Uterus (tissue), 4 donors: ENCODE results near the gene SERPINE3. TPM values are rescaled to one million over a fixed set of nuclear protein-coding genes. Genes with fewer than 3 reads are reported as not detected.

Source experiments
- DNase-seq, 2 donors: peaks; one replicate each; pipeline ENCODE4 v3.0.0-alpha.2; 2019 to 2020
- H3K27ac ChIP-seq, 2 donors: fragments of 200-600 bp; sonication (generic); 1 replicate in 1 of 2; 2 replicates in 1 of 2; pipeline ENCODE4 v1.5.1; 2016 to 2018
- H3K27me3 ChIP-seq, 2 donors: fragments of 200-600 bp; sonication (generic); one replicate each; pipeline ENCODE4 v1.5.1; 2018 to 2019; ENCODE audit warnings: control low read depth in 1 of 2
- H3K36me3 ChIP-seq, 2 donors: fragments of 200-600 bp; sonication (generic); one replicate each; pipeline ENCODE4 v1.5.1; 2019; ENCODE audit warnings: control low read depth in 1 of 2
- H3K4me1 ChIP-seq, 2 donors: fragments of 200-600 bp; sonication (generic); one replicate each; pipeline ENCODE4 v1.5.1; 2018 to 2019; ENCODE audit warnings: control low read depth in 1 of 2
- H3K4me3 ChIP-seq, 2 donors: fragments of 200-600 bp; sonication (generic); 1 replicate in 1 of 2; 2 replicates in 1 of 2; pipeline ENCODE4 v1.5.1; 2018 to 2019; ENCODE audit warnings: mild to moderate bottlenecking in 1 of 2
- H3K9me3 ChIP-seq, 2 donors: fragments of 200-600 bp; sonication (generic); one replicate each; pipeline ENCODE4 v1.5.1; 2019; ENCODE audit warnings: control low read depth in 1 of 2
- CTCF ChIP-seq, 4 experiments: fragments of 200-600 bp in 2 of 4; fragments of 450-650 bp in 2 of 4; sonication (generic) in 2 of 4; IDR thresholded peaks; one replicate each; pipeline ENCODE4 v1.5.1; 2016 to 2019; ENCODE audit warnings: antibody characterized with exemption in 4 of 4, mild to moderate bottlenecking in 2 of 4, moderate library complexity in 1 of 4
- POLR2A ChIP-seq, 2 donors: fragments of 450-650 bp; IDR thresholded peaks; one replicate each; pipeline ENCODE4 v1.6.1; 2016; ENCODE audit warnings: antibody characterized with exemption in 2 of 2, mild to moderate bottlenecking in 1 of 2, moderate library complexity in 1 of 2
- intact Hi-C: fragments of 100-400 bp; cut with DNase I; formaldehyde crosslinking; loops from one replicate; pipeline ENCODE4 v1.15.1; 2023; ENCODE audit warnings: low total_unique reads
- total RNA-seq, 4 donors: library from RNA; depleted of rRNA in 3 of 4; stranded (reverse); fragments of >200 nt in 3 of 4; gene quantifications; one replicate each; pipeline versions ENCODE4 v1.1.0 to v1.2.4, GENCODE V29; 2014 to 2023
- donor health status: DM: yes; HTN: yes; CAD: no.

SERPINE3 gene
- total RNA-seq, 4 donors from 2014 or later, result 0.14 TPM; not detected in 3

GRCh38 chr13:51357928-51358595 lies 18.6 kb downstream of the SERPINE3 start:
- intact Hi-C loops, result no loop called here

DNA sequence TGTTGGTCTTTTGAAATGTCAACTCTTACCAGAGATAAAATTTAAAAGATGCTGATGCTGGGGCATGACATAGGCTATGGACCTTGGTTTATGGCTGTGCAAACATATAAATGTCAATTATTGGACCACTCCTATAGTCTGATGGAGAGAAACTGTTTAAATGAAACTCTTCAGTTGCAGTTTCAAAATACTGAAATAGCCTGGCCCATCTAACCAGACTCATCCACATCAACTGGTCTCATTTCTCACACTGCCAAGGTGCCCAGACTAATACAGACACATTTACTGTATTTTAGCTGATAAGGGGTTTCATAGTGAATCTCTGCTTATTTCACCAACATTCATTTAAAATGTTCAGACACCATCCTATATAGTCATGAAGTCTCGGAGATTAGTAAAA lies 19.9 kb downstream of the SERPINE3 start:
- Histone ChIP-seq H3K4me1 (no peaks in the 10 kb centered on the region), H3K9me3 (no peaks in the 10 kb centered on the region), H3K27me3 (no peaks in the 10 kb centered on the region), H3K36me3 (no peaks in the 10 kb centered on the region), H3K4me3 (no peak overlapping the region), H3K27ac (no peak overlapping the region)
- intact Hi-C loops, result no loop called here
- DNase-seq, result no peak
- no peak for TF ChIP-seq POLR2A (IDR thresholded peaks at IDR 0.05)
- TF ChIP-seq CTCF (IDR thresholded peaks at IDR 0.05), result no peak

More at GRCh38 chr13:51357928-51358595, 18.6 kb downstream of the SERPINE3 start:
- Histone ChIP-seq H3K9me3 (no peaks in the 10 kb centered on the region), H3K36me3 (no peaks in the 10 kb centered on the region), H3K27ac (no peak overlapping the region), H3K4me1 (no peaks in the 10 kb centered on the region), H3K4me3 (no peak overlapping the region), H3K27me3 (no peaks in the 10 kb centered on the region)
- TF ChIP-seq POLR2A (IDR thresholded peaks at IDR 0.05), result no peak
- TF ChIP-seq CTCF (IDR thresholded peaks at IDR 0.05), result no peak
- DNase-seq, result no peak

DNA sequence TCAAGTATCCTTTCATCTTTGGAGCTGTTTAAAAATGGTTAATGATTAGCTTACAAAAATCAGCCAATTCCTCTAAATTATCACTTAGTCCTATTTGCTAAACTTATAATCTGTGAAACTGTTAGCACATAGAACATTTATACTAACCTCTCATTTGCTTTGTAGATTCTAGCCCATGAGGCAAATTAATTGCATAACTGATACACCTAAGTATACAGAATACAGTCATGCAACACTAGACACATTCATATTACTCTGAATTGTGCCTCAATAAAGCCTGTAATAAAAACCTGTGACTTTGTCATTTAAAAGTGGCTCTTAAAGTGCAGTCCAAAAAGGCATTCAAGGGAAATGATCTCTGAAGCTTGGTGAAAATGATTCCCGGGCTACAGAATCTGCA lies 21.0 kb downstream of the SERPINE3 start:
- H3K27ac ChIP-seq, result no peak overlapping the region
- no peak for DNase-seq
- H3K36me3 ChIP-seq, result no peaks in the 10 kb centered on the region
- H3K9me3 ChIP-seq, result no peaks in the 10 kb centered on the region
- H3K4me3 ChIP-seq, result no peak overlapping the region
- H3K27me3 ChIP-seq, result no peaks in the 10 kb centered on the region
- intact Hi-C loops, result no loop called here
- H3K4me1 ChIP-seq, result no peaks in the 10 kb centered on the region
- no peak for TF ChIP-seq CTCF (IDR thresholded peaks at IDR 0.05)
- no peak for TF ChIP-seq POLR2A (IDR thresholded peaks at IDR 0.05)

GRCh38 chr13:51361106-51361505 lies 21.6 kb downstream of the SERPINE3 start:
- no peak for DNase-seq
- no peak for TF ChIP-seq POLR2A (IDR thresholded peaks at IDR 0.05)
- no peak for TF ChIP-seq CTCF (IDR thresholded peaks at IDR 0.05)
- intact Hi-C loops, result no loop called here

DNA sequence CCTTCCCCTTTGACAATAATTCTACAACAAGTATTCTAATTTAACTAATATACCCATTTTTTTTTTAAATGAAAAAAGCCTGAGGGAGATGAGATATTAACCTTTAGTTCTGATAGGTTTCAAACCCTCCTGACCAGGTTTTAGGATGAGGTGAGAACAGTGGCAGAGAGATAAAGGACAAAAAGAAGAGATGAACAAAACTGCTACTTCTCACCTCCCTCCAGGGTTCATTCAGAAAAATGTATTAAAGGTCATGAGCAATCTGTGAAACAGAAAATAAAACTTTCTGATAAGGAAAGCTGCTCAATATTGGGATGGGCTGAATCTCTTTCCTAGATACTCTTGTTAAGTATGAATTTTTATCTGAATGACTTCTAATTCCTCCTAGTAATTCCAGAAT lies 24.1 kb downstream of the SERPINE3 start:
- TF ChIP-seq CTCF (IDR thresholded peaks at IDR 0.05) (no peak), POLR2A (IDR thresholded peaks at IDR 0.05) (no peak)
- H3K27ac ChIP-seq, result no peak overlapping the region
- H3K36me3 ChIP-seq, result no peaks in the 10 kb centered on the region
- H3K4me3 ChIP-seq, result no peak overlapping the region
- intact Hi-C loops, result no loop called here
- H3K4me1 ChIP-seq, result no peaks in the 10 kb centered on the region
- H3K9me3 ChIP-seq, result no peaks in the 10 kb centered on the region
- H3K27me3 ChIP-seq, result no peaks in the 10 kb centered on the region
- no peak for DNase-seq

More at GRCh38 chr13:51361106-51361505, 21.6 kb downstream of the SERPINE3 start:
- Histone ChIP-seq H3K4me1 (no peaks in the 10 kb centered on the region), H3K36me3 (no peaks in the 10 kb centered on the region), H3K4me3 (no peak overlapping the region), H3K27me3 (no peaks in the 10 kb centered on the region), H3K27ac (no peak overlapping the region), H3K9me3 (no peaks in the 10 kb centered on the region)
